NB4 (cell line): Measurements from ENCODE around the gene SERPINA1.

ENCODE experiments used
- DNase-seq: peaks from one replicate; pipeline ENCODE4 v3.0.0; 2010; ENCODE audit warnings: low read depth
- H3K4me3 ChIP-seq: one replicate; pipeline ENCODE4 v1.5.1; 2011; ENCODE audit warnings: mild to moderate bottlenecking, low read depth, low read length, moderate library complexity
- CTCF ChIP-seq: IDR thresholded peaks from one replicate; pipeline ENCODE4 v1.5.1; 2012; ENCODE audit warnings: low read depth, low read length
- MAX ChIP-seq: IDR thresholded peaks from 2 replicates; pipeline ENCODE4 v1.6.1; 2011; ENCODE audit warnings: low read depth, low read length
- MYC ChIP-seq: IDR thresholded peaks from 2 replicates; pipeline ENCODE4 v1.6.1; 2011; ENCODE audit warnings: low read depth, low read length
- POLR2A ChIP-seq: IDR thresholded peaks from 2 replicates; pipeline ENCODE4 v1.6.1; 2011; ENCODE audit warnings: mild to moderate bottlenecking; ENCODE audit not compliant: insufficient read length; ENCODE audit errors: extremely low read depth

Gene SERPINA1

GRCh38 chr14:94378527-94379290, 9.7 kb downstream of the SERPINA1 start:
- TF ChIP-seq POLR2A: no peak
- H3K4me3 ChIP-seq: no peak overlapping the region
- DNase-seq: no peak

- no peak overlapping the region for H3K4me3 ChIP-seq
- DNase-seq: no peak
- TF ChIP-seq POLR2A: no peak
- TF ChIP-seq MAX: no peak
- no peak for TF ChIP-seq CTCF
- TF ChIP-seq MYC: no peak
These were observed 10.4 kb downstream of the SERPINA1 start for GRCh38 chr14:94377866-94378470.

GRCh38 chr14:94376976-94377865, 11.2 kb downstream of the SERPINA1 start:
- TF ChIP-seq CTCF (no peak), MAX (no peak), POLR2A (no peak), MYC (no peak)

GRCh38 chr14:94376108-94376975, 12.1 kb downstream of the SERPINA1 start:
- DNase-seq: no peak
- no peak overlapping the region for H3K4me3 ChIP-seq
- no peak for TF ChIP-seq POLR2A

More at GRCh38 chr14:94376976-94377865, 11.2 kb downstream of the SERPINA1 start:
- no peak for DNase-seq
- H3K4me3 ChIP-seq: no peak overlapping the region

GRCh38 chr14:94375552-94376107, 12.8 kb downstream of the SERPINA1 start:
- H3K4me3 ChIP-seq: no peak overlapping the region
- DNase-seq: no peak
- TF ChIP-seq POLR2A (no peak), MAX (no peak), CTCF (no peak), MYC (no peak)

- no peak for DNase-seq
- TF ChIP-seq POLR2A (no peak), MYC (no peak), MAX (no peak), CTCF (no peak)
- H3K4me3 ChIP-seq: no peak overlapping the region
These were observed 13.6 kb downstream of the SERPINA1 start for GRCh38 chr14:94374749-94375260.
